ENCODE measurements around the gene EPN2.

EPN2 gene

DNA sequence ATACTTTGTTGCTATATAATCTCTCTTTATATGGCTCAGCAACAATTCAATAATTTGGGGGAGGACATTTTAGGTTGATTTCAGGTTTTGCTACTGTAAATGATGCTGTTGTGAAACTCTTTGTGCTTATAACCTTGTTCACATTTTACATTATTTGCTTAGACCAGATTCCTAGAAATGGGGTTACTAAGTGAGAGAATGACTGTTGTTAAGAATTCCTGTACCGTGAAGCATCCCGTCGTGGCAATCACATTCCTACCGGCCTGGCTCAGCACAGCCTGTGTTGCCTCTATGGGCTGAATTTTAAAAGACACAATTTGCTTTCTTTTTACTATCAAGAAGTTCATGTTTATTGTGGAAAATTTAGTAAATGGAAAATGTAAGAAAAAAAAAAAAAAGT lies 94.0 kb downstream of the EPN2 start:
- no peak for DNase-seq (ENCODE audit: low read depth in 2 of 2)

- DNase-seq (ENCODE audit: low read depth in 2 of 2) = no peak
These were observed 94.5 kb downstream of the EPN2 start for GRCh38 chr17:19331543-19332245.

DNA sequence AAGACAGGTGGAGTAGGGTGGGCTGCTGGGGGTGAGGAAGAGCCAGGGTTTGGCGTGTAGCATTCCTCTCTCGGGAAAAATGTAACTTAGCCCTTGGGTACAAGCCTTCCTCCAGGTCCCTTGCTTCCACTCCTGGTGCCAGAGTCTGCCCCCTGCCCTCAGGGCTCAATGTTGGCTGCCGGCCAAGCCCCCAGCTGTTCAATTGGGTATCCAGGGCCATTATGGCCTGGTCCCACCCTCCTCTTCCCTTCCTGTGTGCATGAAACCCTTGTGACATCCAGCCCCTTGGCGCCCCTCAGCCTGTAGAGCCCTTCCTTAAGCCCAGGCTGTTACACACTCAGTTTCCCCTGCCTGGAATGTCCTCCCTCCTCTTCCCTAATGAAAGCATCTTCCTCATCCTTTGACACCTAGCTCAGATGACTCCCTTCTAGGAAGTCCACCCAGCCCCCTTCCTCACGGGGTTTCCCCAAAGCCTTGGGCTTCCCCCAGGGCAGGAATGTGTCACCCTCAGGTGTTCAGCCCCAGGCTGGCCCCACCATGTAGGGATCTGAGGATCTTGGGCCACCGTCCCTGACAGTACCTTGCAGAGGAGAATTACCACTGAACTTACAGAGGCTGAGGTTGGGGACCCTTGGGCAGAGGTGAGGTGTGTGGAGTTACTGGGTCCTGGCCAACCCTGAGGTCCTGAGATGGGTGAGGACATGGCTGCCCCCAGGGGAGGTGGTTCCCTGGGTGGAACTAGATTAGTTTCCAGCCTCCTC lies 95.4 kb downstream of the EPN2 start:
- DNase-seq (ENCODE audit: low read depth in 2 of 2) = no peak

DNA sequence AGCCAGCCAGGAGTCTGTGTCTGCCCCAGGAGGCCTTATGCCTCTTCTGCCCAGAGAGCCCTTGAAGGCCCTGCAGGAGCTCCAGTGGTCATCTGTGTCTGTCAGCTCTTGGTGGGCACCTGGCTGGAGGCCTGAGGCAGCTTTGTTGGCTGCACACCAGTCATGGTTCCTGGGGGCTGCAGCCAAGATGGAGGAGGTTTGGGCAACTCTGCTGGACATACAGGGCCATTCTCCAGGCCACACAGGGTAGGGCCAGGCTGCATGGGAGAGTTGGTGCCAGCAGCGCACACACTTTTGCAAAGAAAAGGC lies 95.9 kb downstream of the EPN2 start:
- DNase-seq (ENCODE audit: low read depth in 2 of 2) = no peak

- no peak for DNase-seq (ENCODE audit: low read depth in 2 of 2)
These were observed 96.6 kb downstream of the EPN2 start for GRCh38 chr17:19333736-19334290.

- DNase-seq (ENCODE audit: low read depth in 2 of 2) = no peak
These were observed 97.2 kb downstream of the EPN2 start for GRCh38 chr17:19334331-19334730.

- DNase-seq (ENCODE audit: low read depth in 2 of 2) = no peak
These were observed 98.9 kb downstream of the EPN2 start for GRCh38 chr17:19335951-19336631.

DNA sequence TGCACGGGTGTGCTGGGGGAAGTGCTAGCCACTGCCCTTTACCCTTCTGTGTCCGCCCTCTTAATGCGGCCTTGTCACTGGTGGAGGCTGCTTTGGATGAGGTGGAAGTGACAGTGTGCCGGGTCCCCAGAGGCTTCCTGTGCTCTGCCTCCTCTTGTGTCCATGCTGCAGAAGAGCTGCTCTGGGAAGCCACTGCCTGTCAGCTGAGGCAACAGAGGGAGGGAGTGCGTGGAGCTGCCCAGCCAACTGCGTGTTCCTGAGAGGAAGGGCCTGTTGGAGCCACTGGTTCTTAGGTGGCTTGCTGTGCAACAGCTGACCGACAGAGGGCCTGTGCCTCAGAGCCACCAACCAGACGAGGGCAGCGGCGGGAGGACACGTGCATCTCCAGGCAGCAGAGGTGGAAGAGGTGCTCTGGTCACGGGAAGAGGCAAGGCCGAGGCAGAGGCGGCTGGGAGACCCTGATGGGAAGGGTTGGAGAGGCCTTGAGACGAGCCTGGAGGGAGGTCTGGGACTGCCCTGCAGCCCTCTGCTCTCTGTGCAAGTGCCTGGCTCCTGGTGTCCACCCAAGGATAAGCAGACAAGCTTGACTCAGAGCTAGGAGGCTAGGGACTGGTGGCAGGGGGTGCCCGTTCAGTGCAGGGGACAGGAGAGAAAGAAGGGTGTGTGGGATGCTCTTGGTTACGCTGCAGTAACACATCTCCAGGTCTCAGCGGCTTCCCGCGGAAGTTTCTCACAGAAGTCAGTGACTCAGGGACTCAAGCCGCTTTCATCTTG lies 100.0 kb downstream of the EPN2 start:
- no peak for DNase-seq (ENCODE audit: low read depth in 2 of 2)

GRCh38 chr17:19337712-19338023 lies 100.5 kb downstream of the EPN2 start:
- DNase-seq (ENCODE audit: low read depth in 2 of 2) = no peak

DNA sequence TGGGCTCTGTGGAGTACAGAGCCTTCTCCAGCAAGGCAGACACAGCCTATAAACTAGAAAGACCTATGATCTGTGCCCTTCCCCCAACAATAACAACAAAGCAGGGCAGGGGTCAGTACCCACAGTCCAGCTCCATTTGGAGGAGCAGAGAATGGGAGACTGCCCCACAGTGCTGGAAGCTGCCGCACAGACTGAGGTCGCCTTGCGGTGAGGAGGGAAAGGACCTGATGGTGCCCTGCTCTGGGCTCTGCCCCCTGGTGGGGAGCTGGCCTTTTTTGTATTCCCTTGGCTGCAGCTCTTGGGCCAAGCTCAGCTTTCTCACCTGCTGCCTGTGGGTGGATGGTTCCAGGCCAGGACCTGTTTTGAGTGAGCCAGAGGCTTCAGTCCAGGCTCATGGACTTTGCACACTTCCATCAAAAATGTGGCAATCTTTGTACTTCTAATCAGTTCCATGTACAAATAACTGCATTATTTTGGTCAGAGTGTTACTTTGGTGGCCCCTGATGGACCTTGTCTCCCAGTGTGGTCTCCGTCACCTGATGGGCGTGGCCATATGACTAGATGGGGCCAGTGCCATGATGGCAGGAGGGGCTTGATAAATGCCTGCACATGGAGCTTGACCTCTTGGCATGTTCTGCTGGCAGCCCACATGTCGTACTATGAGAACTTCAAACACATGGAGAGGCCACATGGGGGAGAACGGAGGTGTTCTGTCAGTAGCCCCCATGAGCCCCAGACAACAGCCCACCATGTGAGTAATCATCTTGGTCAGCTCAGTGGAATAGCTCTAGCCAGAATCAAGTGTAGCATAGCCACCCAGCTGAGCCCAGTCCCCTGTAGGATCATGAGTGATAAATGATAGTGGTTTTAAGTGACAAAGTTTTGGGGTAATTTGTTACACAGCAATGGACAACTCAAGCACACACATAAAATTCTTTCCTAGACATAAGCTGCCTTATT lies 101.1 kb downstream of the EPN2 start:
- peak; percentile 24 to 39 for DNase-seq (ENCODE audit: low read depth in 2 of 2)

- DNase-seq (ENCODE audit: low read depth in 2 of 2) = no peak
These were observed 102.2 kb downstream of the EPN2 start for GRCh38 chr17:19339341-19339815.

GRCh38 chr17:19341211-19341631 lies 104.1 kb downstream of the EPN2 start:
- DNase-seq (ENCODE audit: low read depth in 2 of 2) = no peak

DNA sequence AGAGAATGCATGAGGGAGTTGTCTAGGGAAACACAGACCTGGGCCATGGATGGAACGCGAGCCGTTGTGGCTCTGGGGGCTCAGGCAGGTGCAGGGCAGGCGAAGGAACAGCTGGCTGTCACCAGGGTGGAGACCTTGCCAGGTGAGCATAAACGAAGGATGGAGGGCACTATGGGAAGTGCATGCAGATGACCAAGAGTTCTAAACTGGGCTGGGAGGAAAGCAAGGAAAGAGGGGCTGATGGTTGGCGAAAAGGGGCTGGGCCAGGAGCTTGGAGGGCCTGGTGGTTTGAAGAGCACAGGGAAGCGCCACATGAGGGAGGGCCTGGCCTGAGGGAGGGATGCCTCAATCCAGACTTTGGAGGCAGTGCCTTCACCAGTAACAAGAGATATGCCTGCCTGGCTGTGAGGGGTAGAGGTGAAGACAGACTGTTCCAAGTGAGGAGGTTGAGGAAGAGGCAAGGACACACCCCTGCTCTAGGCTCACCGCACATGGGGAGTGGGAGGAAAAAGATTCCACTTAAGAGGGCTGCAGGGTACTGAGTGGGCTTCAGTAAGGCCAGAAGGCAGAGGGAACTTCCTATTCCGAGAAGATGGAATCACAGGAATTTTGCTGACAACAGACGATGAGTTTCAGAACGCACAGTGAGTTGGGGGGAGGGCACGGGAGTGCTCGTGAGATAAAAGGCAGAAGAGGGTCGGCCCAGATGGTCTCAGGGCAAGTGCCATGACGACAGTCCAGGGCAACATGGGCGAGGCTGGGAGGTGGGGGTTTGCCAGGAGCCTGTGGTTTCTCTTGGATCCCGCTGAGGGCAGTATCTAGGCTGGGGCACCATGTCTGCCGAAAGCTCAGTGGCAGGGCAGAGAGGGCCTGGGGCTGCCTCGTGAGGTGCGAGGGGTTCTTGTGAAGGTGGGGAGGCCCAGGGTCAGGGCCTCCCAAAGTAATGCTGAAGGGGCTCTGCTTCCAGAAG lies 104.8 kb downstream of the EPN2 start:
- no peak for DNase-seq (ENCODE audit: low read depth in 2 of 2)

DNA sequence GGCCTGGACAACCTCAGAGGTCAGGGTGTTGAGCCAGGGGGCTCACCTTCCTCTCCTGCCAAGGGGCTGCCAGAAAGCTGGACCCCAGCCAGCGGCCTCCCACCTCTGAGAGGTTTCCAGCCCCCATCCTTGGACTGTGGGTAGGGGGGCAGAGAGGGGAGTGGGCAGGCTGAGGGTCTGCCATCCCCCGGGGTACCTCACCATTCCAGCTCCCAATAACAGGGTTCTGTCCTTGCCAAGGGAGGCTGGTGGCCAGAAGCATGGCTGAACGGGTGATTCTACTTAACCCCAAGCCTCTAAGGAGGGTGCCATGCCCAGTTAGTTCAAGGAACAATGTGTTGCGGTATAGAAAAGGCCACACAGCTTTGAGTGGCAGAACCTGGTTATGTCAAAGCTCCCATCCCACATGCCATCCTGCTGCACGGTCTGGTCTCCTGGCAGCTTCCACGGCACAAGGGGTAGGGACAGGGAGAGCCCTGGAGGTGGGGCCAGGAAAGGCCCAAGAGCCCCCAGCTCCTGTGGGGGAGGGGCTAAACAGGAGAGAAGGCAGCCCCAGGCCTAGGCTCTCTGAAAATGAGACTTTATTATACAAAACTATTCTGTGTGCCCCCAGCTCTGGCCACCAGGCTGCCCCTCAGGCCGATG lies 105.6 kb downstream of the EPN2 start:
- DNase-seq (ENCODE audit: low read depth in 2 of 2) = no peak

GRCh38 chr17:19343256-19343630 lies 106.1 kb downstream of the EPN2 start:
- no peak for DNase-seq (ENCODE audit: low read depth in 2 of 2)

DNA sequence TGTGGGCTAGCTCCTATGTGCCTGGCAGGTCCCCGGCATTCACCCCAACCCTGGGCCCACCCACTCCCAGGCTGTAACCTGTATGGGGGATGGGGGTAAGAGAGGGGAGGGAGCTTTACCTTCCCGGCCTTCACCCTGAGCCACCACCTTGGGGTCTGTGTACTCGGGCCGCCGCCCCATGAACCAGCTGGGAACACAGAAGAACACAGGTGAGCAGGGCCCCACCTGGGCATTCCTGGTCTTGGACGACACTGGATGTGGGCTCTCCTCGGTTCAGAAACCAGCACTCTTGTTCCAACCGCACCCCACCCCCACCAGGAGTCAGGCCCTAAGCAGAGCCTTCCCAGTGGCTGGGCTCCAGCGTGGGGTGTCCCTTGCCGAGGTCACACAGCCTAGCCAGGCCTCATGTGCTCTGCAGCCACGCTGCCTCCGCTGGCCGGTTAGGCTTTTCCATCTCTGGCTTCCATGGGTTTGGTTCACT lies 106.5 kb downstream of the EPN2 start:
- DNase-seq (ENCODE audit: low read depth in 2 of 2) = no peak

GRCh38 chr17:19344311-19345066 lies 107.3 kb downstream of the EPN2 start:
- no peak for DNase-seq (ENCODE audit: low read depth in 2 of 2)

DNA sequence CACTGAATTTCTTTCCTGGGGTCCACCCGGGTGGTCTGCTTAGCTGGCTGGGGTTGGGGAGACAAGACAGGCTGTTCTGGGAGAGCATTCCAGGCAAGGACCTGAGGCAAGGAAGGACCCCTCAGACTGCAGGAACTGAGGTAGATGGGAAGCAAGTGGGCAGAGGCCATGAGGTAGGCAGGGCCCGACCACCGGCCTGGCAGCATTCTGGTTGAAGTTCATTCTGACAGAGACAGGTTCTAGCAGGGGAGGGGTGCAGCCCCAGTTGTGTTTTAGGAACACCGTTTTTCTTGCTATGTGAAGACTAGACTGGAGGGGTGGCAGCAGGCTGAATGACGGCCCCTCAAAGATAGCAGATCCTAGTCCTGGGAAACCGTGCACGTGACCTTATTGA lies 107.9 kb downstream of the EPN2 start:
- no peak for DNase-seq (ENCODE audit: low read depth in 2 of 2)
